Left lung (tissue), 10 donors: ENCODE results near the gene UNC93A. TPM values are rescaled to one million over a fixed set of nuclear protein-coding genes. Genes with fewer than 3 reads are reported as not detected.
"Not testable (repeated sequence)": the region's sequence is repeated elsewhere in the genome, so short reads cannot be mapped to it uniquely, and the experiment has no call there.

Experiments
- ATAC-seq: fragments of 200-7000 bp; cut with Tn5 transposase; one replicate; pipeline ENCODE4 v1.9.1; 2020; ENCODE audit warnings: moderate library complexity
- DNase-seq, 4 donors: peaks; one replicate each; pipeline ENCODE4 v3.0.0-alpha.2; 2013 to 2020
- H3K27ac ChIP-seq, 2 donors: fragments of 200-600 bp; sonication (generic) in 1 of 2; one replicate each; pipeline versions ENCODE4 v1.5.0 to v1.8.0; 2020 to 2021
- H3K27me3 ChIP-seq, 2 donors: fragments of 200-600 bp; sonication (generic) in 1 of 2; one replicate each; pipeline versions ENCODE4 v1.5.0 to v1.8.0; 2020 to 2021
- H3K36me3 ChIP-seq, 2 donors: fragments of 200-600 bp; sonication (generic) in 1 of 2; one replicate each; pipeline versions ENCODE4 v1.5.0 to v1.8.0; 2020 to 2021
- H3K4me1 ChIP-seq, 2 donors: fragments of 200-600 bp; one replicate each; pipeline ENCODE4 v1.8.0; 2021
- H3K4me3 ChIP-seq, 2 donors: fragments of 200-600 bp; sonication (generic) in 1 of 2; one replicate each; pipeline versions ENCODE4 v1.5.0 to v1.8.0; 2020 to 2021; ENCODE audit warnings: mild to moderate bottlenecking in 1 of 2
- H3K9me3 ChIP-seq, 2 donors: fragments of 200-600 bp; sonication (generic) in 1 of 2; one replicate each; pipeline versions ENCODE4 v1.5.0 to v1.8.0; 2020 to 2021
- intact Hi-C, 2 donors: fragments of 100-400 bp; cut with DNase I; formaldehyde crosslinking; loops; one replicate each; pipeline versions ENCODE4 v1.11.2 to v1.14.2; 2022
- polyA plus RNA-seq, 6 donors: library from polyadenylated mRNA; unstranded; fragments of 120-200 nt; gene quantifications; one replicate each; pipeline ENCODE4 v1.2.1, GENCODE V29; 2013; ENCODE audit not compliant: insufficient read length in 6 of 6
- total RNA-seq, 2 donors: library from RNA; stranded (reverse); fragmentation: NEBNext Ultra II Directional; extraction: Animal tissue kit (Norgen Biotek cat#: 25700); gene quantifications; one replicate each; pipeline ENCODE4 v1.2.1, GENCODE V29; 2021
- TF ChIP-seq, protein P1 (sequence below), 2 donors: fragments of 200-600 bp; sonication (generic) in 1 of 2; IDR thresholded peaks; one replicate each; pipeline versions ENCODE4 v1.5.0 to v1.8.0; 2021; ENCODE audit warnings: antibody characterized with exemption in 2 of 2
- donor health status: DM: no; HTN: yes; CAD: no.
- donor health status: DM: no; HTN: no; CAD: no.

The UNC93A gene
- total and polyA plus RNA-seq, 8 donors = 0.21 TPM; not detected in 7

DNA sequence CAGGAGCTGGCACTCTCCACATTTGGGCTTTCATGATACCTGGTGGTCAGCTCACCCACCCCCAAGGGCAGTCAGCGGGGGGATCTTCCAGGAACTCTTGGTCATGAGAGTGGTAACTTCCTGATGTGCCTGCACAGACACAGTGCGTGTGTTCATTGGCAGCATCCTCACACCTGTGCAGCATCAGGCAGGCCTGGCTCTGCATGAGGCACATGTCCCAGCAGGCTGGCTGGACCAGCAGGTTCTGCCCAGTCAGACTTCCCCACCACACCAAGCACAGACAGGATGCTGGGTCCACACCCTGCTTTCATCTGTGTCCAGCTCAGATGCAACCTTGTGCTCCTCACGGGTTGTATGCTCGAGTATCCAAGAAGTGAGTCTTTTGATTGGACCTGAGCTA is 15.7 kb upstream of the UNC93A start:
- H3K4me1 ChIP-seq = no peaks in the 10 kb centered on the region
- intact Hi-C loops = no loop called here
- H3K36me3 ChIP-seq = no peaks in the 10 kb centered on the region
- H3K27me3 ChIP-seq = peaks cover 0 to 16% of the 10 kb centered on the region in 2 donors
- H3K9me3 ChIP-seq = no peaks in the 10 kb centered on the region
- TF ChIP-seq, protein P1, sequence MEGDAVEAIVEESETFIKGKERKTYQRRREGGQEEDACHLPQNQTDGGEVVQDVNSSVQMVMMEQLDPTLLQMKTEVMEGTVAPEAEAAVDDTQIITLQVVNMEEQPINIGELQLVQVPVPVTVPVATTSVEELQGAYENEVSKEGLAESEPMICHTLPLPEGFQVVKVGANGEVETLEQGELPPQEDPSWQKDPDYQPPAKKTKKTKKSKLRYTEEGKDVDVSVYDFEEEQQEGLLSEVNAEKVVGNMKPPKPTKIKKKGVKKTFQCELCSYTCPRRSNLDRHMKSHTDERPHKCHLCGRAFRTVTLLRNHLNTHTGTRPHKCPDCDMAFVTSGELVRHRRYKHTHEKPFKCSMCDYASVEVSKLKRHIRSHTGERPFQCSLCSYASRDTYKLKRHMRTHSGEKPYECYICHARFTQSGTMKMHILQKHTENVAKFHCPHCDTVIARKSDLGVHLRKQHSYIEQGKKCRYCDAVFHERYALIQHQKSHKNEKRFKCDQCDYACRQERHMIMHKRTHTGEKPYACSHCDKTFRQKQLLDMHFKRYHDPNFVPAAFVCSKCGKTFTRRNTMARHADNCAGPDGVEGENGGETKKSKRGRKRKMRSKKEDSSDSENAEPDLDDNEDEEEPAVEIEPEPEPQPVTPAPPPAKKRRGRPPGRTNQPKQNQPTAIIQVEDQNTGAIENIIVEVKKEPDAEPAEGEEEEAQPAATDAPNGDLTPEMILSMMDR (IDR thresholded peaks at IDR 0.05) = no peak
- DNase-seq (no peak), ATAC-seq (no peak)
- no peak overlapping the region for H3K27ac ChIP-seq
- H3K4me3 ChIP-seq = no peak overlapping the region

DNA sequence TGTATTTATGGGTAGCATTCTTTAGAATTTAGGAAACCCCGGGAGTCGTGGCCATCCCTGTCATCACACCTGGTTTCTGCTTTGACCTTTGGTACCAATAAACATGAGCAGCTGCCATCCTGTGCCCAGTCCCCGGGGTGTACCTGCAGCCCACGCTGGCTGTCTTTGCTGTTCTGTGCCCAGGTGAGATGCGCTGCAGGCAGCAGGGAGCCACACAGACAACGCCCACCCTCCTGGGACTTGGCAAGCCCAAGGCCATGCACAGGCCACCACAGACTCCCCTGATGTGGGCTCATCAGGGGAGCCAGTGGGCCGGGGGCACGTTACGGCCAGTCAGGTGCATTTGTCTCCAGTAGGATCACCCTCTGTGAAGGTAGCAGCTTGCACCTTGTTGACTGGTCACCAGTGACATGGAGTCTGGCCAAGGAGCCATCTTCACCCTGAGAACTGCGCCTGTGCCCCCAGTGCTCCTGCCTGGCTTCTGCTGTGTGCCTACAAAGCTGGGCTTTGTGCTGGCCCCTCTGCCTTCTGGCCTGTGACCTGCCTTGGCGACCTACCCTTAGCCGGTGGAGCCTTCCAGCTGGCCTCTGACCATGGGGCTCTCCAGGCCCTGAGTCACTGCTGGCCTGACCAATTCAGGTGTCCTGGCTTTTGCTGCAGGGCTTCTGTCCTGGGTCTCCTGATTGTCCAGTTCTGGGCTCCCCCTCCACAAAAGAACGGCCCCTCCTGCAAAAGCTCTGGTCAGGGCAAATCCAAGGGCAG is 14.2 kb upstream of the UNC93A start:
- no peaks in the 10 kb centered on the region for H3K36me3 ChIP-seq
- TF ChIP-seq, protein P1 (IDR thresholded peaks at IDR 0.05) = no peak
- no peaks in the 10 kb centered on the region for H3K4me1 ChIP-seq
- no peak overlapping the region for H3K27ac ChIP-seq
- ATAC-seq (no peak), DNase-seq (no peak)
- peaks cover 0 to 16% of the 10 kb centered on the region in 2 donors for H3K27me3 ChIP-seq
- intact Hi-C loops = no loop called here
- H3K4me3 ChIP-seq = no peak overlapping the region
- H3K9me3 ChIP-seq = no peaks in the 10 kb centered on the region

DNA sequence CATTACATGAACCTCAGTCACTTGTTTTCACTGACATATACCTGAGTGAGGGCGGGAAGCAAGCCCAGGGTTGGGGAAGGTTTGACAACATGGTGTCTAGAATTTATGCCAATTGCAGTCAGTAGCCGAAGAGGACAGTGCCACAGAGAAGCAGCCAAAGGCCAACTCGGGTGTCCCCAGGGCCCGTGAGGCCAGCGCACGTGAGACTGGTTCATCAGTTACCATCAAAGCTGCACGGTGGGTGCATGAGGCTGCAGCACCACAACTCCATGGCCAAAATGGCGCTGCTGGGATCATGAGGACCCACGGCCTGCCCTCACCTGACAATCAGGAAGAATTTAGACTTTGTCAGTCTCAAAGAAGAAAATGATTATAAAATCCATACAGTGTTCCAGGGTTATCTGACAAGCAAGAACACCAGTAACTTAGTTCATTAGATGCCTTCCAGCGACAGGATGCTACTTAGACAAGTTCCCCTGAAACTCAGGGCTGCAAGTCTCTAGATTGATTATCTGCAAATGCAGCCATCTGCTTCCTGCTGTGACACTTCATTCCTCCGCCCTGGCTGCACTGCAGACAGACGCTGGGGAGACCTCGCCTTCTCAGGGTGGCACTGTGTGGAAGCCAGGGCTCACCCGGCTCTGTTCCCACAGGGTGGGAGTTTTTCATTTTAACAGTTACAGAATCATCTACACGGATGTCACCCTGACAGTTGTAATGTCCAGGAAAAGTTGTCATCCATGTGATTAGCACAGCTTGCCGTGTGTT is 12.8 kb upstream of the UNC93A start:
- ATAC-seq, H3K9me3 ChIP-seq, H3K27ac ChIP-seq, H3K36me3 ChIP-seq, DNase-seq, intact Hi-C loops, H3K4me1 ChIP-seq, H3K4me3 ChIP-seq: not testable (repeated sequence)
- peaks cover 0 to 16% of the 10 kb centered on the region in 2 donors for H3K27me3 ChIP-seq

DNA sequence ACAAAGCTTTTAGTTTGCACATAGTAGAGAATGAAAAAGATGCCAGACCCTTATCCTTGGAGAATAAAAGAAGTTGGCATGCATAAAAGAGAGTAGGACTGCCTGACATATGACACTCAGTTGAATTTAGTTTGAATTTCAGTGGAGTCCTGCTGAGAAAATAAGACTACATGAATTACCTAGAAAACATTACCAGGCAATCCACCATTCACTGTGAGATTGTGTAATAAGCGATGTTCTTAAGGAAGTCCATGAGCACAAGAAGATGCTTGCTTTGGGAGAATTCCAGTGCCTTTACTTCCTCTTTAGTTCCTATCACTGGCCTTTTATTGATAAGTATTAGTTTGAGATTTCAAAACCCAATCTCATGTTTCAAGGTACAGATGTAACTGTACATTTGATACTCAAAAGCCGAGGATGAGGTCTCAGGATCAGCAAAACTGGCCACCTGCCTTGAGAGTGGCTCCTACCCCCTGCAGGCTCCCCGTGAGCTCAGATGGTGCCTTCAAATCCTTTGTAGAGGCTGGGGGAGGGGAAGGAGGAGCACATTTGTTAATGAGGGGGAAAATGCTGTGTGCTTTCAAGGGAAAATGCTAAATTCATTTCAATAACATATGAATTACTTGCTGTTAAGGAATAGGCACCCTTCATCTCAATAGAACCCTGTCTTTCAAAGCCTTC is 11.2 kb upstream of the UNC93A start:
- TF ChIP-seq, protein P1 (IDR thresholded peaks at IDR 0.05) = no peak
- DNase-seq (no peak), ATAC-seq (no peak)
- no peaks in the 10 kb centered on the region for H3K36me3 ChIP-seq
- H3K4me3 ChIP-seq = no peak overlapping the region
- intact Hi-C loops = no loop called here
- no peaks in the 10 kb centered on the region for H3K4me1 ChIP-seq
- no peaks in the 10 kb centered on the region for H3K9me3 ChIP-seq
- peaks cover 0 to 16% of the 10 kb centered on the region in 2 donors for H3K27me3 ChIP-seq
- no peak overlapping the region for H3K27ac ChIP-seq

DNA sequence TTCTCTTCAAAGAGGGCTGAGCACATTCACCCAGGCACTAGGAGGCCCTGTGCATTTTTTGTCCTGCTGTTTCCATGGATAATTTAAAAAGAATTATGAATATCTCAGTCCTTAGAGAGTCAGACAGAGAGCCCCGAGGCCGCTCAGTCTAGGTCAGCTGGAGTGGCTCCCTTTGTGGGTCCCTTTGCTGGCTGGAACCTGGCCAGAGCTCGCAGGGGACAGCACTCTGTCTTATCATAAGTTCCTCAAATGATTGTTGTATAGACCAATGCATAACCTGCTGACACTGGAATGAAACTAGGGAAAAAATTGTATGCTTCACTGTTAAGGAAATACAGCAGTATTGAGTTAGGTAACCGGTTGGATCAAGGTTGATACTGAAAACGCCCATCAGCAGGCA is 10.6 kb upstream of the UNC93A start:
- H3K27me3 ChIP-seq = peaks cover 0 to 16% of the 10 kb centered on the region in 2 donors
- DNase-seq, H3K27ac ChIP-seq, H3K4me3 ChIP-seq, ATAC-seq, H3K36me3 ChIP-seq, H3K4me1 ChIP-seq, intact Hi-C loops, H3K9me3 ChIP-seq: not testable (repeated sequence)

DNA sequence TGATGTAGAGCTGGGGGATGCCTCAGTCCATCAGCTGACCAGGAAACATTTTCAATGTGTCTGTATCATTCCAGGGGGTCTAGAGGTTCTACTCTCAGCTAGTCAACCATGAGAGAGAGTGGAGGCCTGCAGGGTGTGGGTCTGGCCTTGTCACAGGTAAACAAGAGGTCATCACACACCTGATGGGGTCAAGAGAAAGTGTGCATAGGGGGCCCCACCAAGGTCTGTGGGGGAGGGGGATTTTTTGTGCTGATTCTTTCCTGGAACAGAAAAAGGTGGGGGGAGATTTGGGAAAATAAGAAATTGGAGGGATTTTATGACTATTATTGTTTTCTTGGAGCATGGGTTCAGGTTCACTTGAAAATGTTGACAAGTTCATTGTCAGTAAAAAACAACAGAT is 8.9 kb upstream of the UNC93A start:
- peaks cover 0 to 12% of the 10 kb centered on the region in 2 donors for H3K27me3 ChIP-seq
- H3K4me3 ChIP-seq = no peak overlapping the region
- H3K27ac ChIP-seq = no peak overlapping the region
- no peaks in the 10 kb centered on the region for H3K36me3 ChIP-seq
- DNase-seq (no peak), ATAC-seq (no peak)
- intact Hi-C loops = no loop called here
- TF ChIP-seq, protein P1 (IDR thresholded peaks at IDR 0.05) = no peak
- H3K9me3 ChIP-seq = no peaks in the 10 kb centered on the region
- H3K4me1 ChIP-seq = no peaks in the 10 kb centered on the region

DNA sequence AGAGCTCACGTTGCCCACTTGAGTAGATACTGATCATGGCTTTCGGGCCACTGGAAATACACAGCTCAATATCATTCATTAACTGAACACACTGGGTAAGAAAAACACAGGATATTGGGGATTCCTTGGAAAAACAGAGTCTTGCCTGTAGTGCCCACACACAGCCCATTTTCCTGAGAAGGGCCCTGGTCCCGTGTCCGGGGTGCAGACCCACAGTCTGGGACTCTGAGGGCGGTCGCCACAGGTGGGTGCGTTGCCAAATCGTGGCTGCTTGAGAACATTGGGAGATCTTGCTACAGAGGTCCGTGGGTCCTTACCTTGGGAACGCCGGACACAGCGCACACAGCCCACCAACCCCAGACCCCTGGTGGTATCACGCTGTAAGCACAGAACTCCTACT is 6.5 kb upstream of the UNC93A start:
- H3K36me3 ChIP-seq, H3K27ac ChIP-seq, DNase-seq, H3K4me3 ChIP-seq, intact Hi-C loops, ATAC-seq, H3K9me3 ChIP-seq, H3K27me3 ChIP-seq, H3K4me1 ChIP-seq: not testable (repeated sequence)
